HCT116 (cell line): Measurements from ENCODE around the gene ADK. TPM values are rescaled to one million over a fixed set of nuclear protein-coding genes. Genes with fewer than 3 reads are reported as not detected.

Source experiments
- ATAC-seq: fragments of 200-7000 bp; cut with Tn5 transposase; 2 replicates; pipeline ENCODE4 v1.9.1; 2020; ENCODE audit warnings: mild to moderate bottlenecking, moderate library complexity
- BruUV-seq: library from RNA; stranded (reverse); fragments of 400-500 nt; replicated peaks from 2 replicates; lab custom pipeline; 2021; lab: Mats Ljungman, UMichigan
- CTCF ChIA-PET: fragments of 300-600 bp; sonication (Branson Sonifier 250); formaldehyde crosslinking; loops from one replicate; lab custom pipeline; 2021; ENCODE audit warnings: antibody characterized with exemption; lab: Charles Lee
- POLR2A ChIA-PET: fragments of 300-600, 350-600 bp; sonication (Branson Sonifier 250); formaldehyde crosslinking; loops from one replicate; lab custom pipeline; 2021; ENCODE audit warnings: antibody characterized with exemption; lab: Charles Lee
- RAD21 ChIA-PET, 2 experiments: fragments of 300-600 bp; sonication (Branson Sonifier 250); formaldehyde crosslinking; loops; one replicate each; lab custom pipeline; 2023; ENCODE audit warnings: low total read pairs in 2 of 2; ENCODE audit not compliant: uncharacterized antibody in 2 of 2, unreplicated experiment in 2 of 2, low non-redundant PET in 1 of 2; lab: Charles Lee
- DNase-seq: peaks from one replicate; pipeline ENCODE4 v3.0.0-alpha.2; 2010; ENCODE audit warnings: low read depth, low spot score
- H2AFZ ChIP-seq: fragments of 200-600 bp; shearing (Covaris generic), sonication (generic); 2 replicates; pipeline ENCODE4 v1.6.1; 2017; ENCODE audit warnings: low read depth, mixed run types, mixed read lengths, antibody characterized with exemption, low read length; ENCODE audit not compliant: poor library complexity, severe bottlenecking
- H3K27ac ChIP-seq: 2 replicates; pipeline ENCODE4 v1.5.1; 2012; ENCODE audit warnings: low read depth, low read length
- H3K27me3 ChIP-seq: fragments of 200-600 bp; sonication (generic); 2 replicates; pipeline ENCODE4 v1.6.1; 2016; ENCODE audit warnings: mixed run types, low read length, mixed read lengths; ENCODE audit not compliant: insufficient read depth
- H3K36me3 ChIP-seq, 2 experiments: fragments of 200-500 bp in 1 of 2; fragments of 200-600 bp in 1 of 2; sonication (Bioruptor generic) in 1 of 2; sonication (generic) in 1 of 2; 2 replicates each; pipeline versions ENCODE4 v1.5.1 to v1.6.1; 2014 to 2016; ENCODE audit warnings: low read length in 2 of 2, inconsistent platforms in 1 of 2, mixed read lengths in 1 of 2, mixed run types in 1 of 2; ENCODE audit not compliant: insufficient read depth in 2 of 2, control insufficient read depth in 1 of 2
- H3K4me1 ChIP-seq, 2 experiments: fragments of 200-600 bp in 1 of 2; sonication (generic) in 1 of 2; 2 replicates each; pipeline versions ENCODE4 v1.5.1 to v1.6.1; 2012 to 2017; ENCODE audit warnings: low read length in 2 of 2, inconsistent platforms in 1 of 2, mild to moderate bottlenecking in 1 of 2, mixed read lengths in 1 of 2, mixed run types in 1 of 2, moderate library complexity in 1 of 2; ENCODE audit not compliant: insufficient read depth in 2 of 2, control insufficient read depth in 1 of 2
- H3K4me2 ChIP-seq: fragments of 200-600 bp; sonication (generic); 2 replicates; pipeline ENCODE4 v1.6.1; 2017; ENCODE audit warnings: mixed run types, low read length, mixed read lengths
- H3K4me3 ChIP-seq, 2 experiments: fragments of 200-600 bp in 1 of 2; sonication (generic) in 1 of 2; replicated peaks in 1 of 2; 2 replicates each; pipeline ENCODE4 v1.5.1; 2011 to 2016; ENCODE audit warnings: low read length in 2 of 2, control low read depth in 1 of 2, low read depth in 1 of 2, mild to moderate bottlenecking in 1 of 2, mixed read lengths in 1 of 2, mixed run types in 1 of 2
- H3K79me2 ChIP-seq: fragments of 200-600 bp; sonication (generic); 2 replicates; pipeline ENCODE4 v1.6.1; 2017; ENCODE audit warnings: mild to moderate bottlenecking, mixed run types, low read length, moderate library complexity, mixed read lengths; ENCODE audit not compliant: insufficient read depth
- H3K9ac ChIP-seq: fragments of 200-600 bp; sonication (generic); 2 replicates; pipeline ENCODE4 v1.6.1; 2016; ENCODE audit warnings: low read length, mixed read lengths
- H3K9me2 ChIP-seq: fragments of 200-600 bp; sonication (generic), shearing (Covaris generic); 2 replicates; pipeline ENCODE4 v1.6.1; 2017; ENCODE audit warnings: mixed run types, mild to moderate bottlenecking, moderate library complexity; ENCODE audit not compliant: insufficient read depth
- H3K9me3 ChIP-seq, 2 experiments: fragments of 200-500 bp in 1 of 2; fragments of 200-600 bp in 1 of 2; sonication (Bioruptor generic) in 1 of 2; sonication (generic) in 1 of 2; 2 replicates each; pipeline ENCODE4 v1.6.1; 2014 to 2017; ENCODE audit warnings: low read length in 2 of 2, mixed read lengths in 2 of 2, inconsistent platforms in 1 of 2, low read depth in 1 of 2, mild to moderate bottlenecking in 1 of 2, mixed run types in 1 of 2, moderate library complexity in 1 of 2; ENCODE audit not compliant: control insufficient read depth in 1 of 2, insufficient read depth in 1 of 2
- H4K20me1 ChIP-seq: fragments of 200-600 bp; sonication (generic), shearing (Covaris generic); 2 replicates; pipeline ENCODE4 v1.6.1; 2017; ENCODE audit warnings: mixed run types, mild to moderate bottlenecking, moderate library complexity; ENCODE audit not compliant: insufficient read depth
- ATF3 ChIP-seq: IDR thresholded peaks from 2 replicates; pipeline ENCODE4 v1.6.1; 2012
- CBX3 ChIP-seq: IDR thresholded peaks from 2 replicates; pipeline ENCODE4 v1.6.1; 2012; ENCODE audit warnings: low read depth
- EGR1 ChIP-seq: IDR thresholded peaks from 2 replicates; pipeline ENCODE4 v1.6.1; 2012; ENCODE audit warnings: low read depth
- EZH2 ChIP-seq: fragments of 200-600 bp; sonication (generic); IDR thresholded peaks from 2 replicates; pipeline ENCODE4 v1.6.1; 2017; ENCODE audit warnings: antibody characterized with exemption, mixed run types
- EZH2phosphoT487 ChIP-seq: fragments of 200-600 bp; IDR thresholded peaks from 2 replicates; pipeline ENCODE4 v1.6.1; 2018; ENCODE audit warnings: antibody characterized with exemption, borderline replicate concordance
- JUND ChIP-seq: IDR thresholded peaks from 2 replicates; pipeline ENCODE4 v1.6.1; 2012
- SP1 ChIP-seq: IDR thresholded peaks from 2 replicates; pipeline ENCODE4 v1.6.1; 2012; ENCODE audit warnings: low read depth
- SRF ChIP-seq: IDR thresholded peaks from 2 replicates; pipeline ENCODE4 v1.6.1; 2012; ENCODE audit warnings: low read depth
- TCF7L2 ChIP-seq: IDR thresholded peaks from 2 replicates; pipeline ENCODE4 v1.7.0; 2011; ENCODE audit warnings: borderline replicate concordance, inconsistent platforms; ENCODE audit not compliant: insufficient read depth, insufficient read length; ENCODE audit errors: extremely low read depth
- YY1 ChIP-seq: IDR thresholded peaks from 2 replicates; pipeline ENCODE4 v1.6.1; 2011; ENCODE audit warnings: low read length, low read depth, moderate library complexity, mild to moderate bottlenecking; ENCODE audit not compliant: insufficient replicate concordance; ENCODE audit errors: extremely low read depth
- intact Hi-C: fragments of 100-400 bp; cut with micrococcal nuclease; formaldehyde crosslinking; loops from 2 replicates; pipeline ENCODE4 v1.10.0; 2022
- total RNA-seq: library from RNA; stranded (reverse); gene quantifications from one replicate; pipeline ENCODE4 v1.2.1, GENCODE V29; 2021; ENCODE audit not compliant: unreplicated experiment
- TF ChIP-seq, protein P1 (sequence below): IDR thresholded peaks from 2 replicates; pipeline ENCODE4 v1.6.1; 2011; ENCODE audit warnings: mild to moderate bottlenecking, low read length, moderate library complexity; ENCODE audit not compliant: insufficient replicate concordance; ENCODE audit errors: extremely low read depth

ADK gene
- total RNA-seq, 1 experiment from 2014 or later: 55.0 TPM

- TF ChIP-seq YY1 (no peak), EZH2 (no peak), ATF3 (no peak)
Measured at GRCh38 chr10:74234569-74234968, 83.5 kb downstream of the ADK start (continued).

GRCh38 chr10:74238031-74238431, 87.0 kb downstream of the ADK start:
- Histone ChIP-seq H3K36me3 (no peaks in the 10 kb centered on the region), H3K9ac (no peak overlapping the region), H3K4me2 (no peak overlapping the region), H3K4me1 (peaks cover 1 to 9% of the 10 kb centered on the region in 2 experiments; a peak in 1 of 4 replicates), H3K9me3 (no peaks in the 10 kb centered on the region), H3K9me2 (no peaks in the 10 kb centered on the region), H3K79me2 (peaks cover 31% of the 10 kb centered on the region), H3K27ac (no peak overlapping the region), H4K20me1 (no peaks in the 10 kb centered on the region; the same call in 1 of the 2 replicates), H3K27me3 (no peaks in the 10 kb centered on the region), H3K4me3 (no peak overlapping the region), H2AFZ (no peak overlapping the region)
- no peak for TF ChIP-seq SP1
- no peak for TF ChIP-seq SRF
- no peak for TF ChIP-seq TCF7L2
- TF ChIP-seq ATF3: no peak
- no peak for TF ChIP-seq EGR1
- TF ChIP-seq, protein P1, sequence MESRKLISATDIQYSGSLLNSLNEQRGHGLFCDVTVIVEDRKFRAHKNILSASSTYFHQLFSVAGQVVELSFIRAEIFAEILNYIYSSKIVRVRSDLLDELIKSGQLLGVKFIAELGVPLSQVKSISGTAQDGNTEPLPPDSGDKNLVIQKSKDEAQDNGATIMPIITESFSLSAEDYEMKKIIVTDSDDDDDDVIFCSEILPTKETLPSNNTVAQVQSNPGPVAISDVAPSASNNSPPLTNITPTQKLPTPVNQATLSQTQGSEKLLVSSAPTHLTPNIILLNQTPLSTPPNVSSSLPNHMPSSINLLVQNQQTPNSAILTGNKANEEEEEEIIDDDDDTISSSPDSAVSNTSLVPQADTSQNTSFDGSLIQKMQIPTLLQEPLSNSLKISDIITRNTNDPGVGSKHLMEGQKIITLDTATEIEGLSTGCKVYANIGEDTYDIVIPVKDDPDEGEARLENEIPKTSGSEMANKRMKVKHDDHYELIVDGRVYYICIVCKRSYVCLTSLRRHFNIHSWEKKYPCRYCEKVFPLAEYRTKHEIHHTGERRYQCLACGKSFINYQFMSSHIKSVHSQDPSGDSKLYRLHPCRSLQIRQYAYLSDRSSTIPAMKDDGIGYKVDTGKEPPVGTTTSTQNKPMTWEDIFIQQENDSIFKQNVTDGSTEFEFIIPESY: no peak
- TF ChIP-seq EZH2: no peak
- no peak for TF ChIP-seq EZH2phosphoT487
- no peak for TF ChIP-seq YY1
- no peak for TF ChIP-seq JUND
- no peak for TF ChIP-seq CBX3
- ChIA-PET CTCF (no interaction called here), POLR2A (no interaction called here), RAD21 (interaction anchor here in 1 of 2 experiments (0.6 kb wide), 1 partner anchor 130 kb away, joined by 3 read pairs; no protein-coding TSS in a partner anchor)
- ATAC-seq: no peak
- no TSS peak for BruUV-seq
- no peak for DNase-seq
- intact Hi-C loops: no loop called here
